Myocyte (in vitro differentiated cells): ENCODE results near the gene SMOC1. TPM values are rescaled to one million over a fixed set of nuclear protein-coding genes. Genes with fewer than 3 reads are reported as not detected.

Experiments used
- DNase-seq: peaks from one replicate; pipeline ENCODE4 v3.0.0-alpha.2; 2012; ENCODE audit warnings: low read depth
- total RNA-seq: library from RNA; depleted of rRNA; stranded (reverse); fragments of >200 nt; gene quantifications from 2 replicates; pipeline ENCODE4 v1.2.3, GENCODE V29; 2014

The SMOC1 gene
- total RNA-seq, 1 donor from 2014 or later, result 1.4 TPM

DNA sequence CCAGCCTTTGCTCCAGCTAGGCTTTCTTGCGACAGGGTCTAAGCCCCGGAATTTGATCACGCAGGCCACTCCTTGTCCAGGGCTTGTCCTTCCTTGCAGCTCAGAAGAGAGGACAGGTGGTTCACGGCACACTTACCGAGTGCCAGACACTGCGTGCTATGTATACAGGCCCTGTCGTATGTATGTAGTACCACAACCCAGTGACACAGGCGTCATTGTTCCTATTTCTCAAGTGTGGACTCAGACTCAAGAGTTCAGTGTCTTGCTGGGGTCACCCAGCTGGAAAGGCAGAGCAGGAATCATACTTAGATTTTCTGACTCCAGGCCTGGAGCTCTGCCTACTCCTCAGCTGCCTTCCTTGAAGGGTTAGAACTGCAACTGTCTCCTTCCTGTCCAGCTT, 153.9 kb downstream of the SMOC1 start:
- DNase-seq, result no peak

DNA sequence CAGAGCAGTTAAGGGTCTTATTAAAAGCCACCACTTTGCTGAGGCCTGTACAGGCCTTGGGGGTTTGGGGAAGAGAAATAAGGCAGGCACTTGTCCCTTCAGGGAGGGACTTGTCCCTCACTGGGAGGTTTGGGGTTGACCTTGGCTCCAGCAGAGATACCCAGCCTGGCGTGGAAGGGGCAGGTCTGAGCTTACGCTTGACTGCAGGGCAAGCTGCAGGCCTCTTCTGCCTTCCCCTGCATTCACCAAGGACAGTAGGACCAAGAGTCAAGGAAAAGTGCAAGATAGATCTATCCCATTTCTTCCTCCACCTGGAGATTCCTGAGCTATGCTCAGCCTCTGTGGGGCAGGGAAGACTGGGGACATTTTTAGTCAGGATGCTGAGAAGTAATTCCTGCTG, 154.3 kb downstream of the SMOC1 start:
- no peak for DNase-seq

DNA sequence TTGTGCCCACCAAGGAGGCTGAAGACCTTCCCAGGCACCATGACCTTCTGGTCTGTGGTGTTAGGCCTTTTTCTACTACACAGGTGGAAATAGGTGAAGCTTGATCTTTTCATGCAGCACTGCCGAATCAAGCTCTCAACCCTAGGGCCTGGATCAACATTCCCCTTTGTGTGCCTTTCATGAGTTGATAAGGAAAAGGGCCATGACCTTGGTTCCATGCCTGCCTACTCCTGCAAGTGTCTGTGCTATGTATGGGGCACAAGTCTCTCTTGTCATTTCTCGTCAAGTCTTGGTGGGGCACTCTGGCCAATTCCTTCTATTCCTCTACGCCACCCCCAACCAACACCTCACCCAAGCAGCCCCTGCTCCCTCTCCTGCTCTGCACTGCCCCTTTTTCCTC, 155.0 kb downstream of the SMOC1 start:
- DNase-seq, result no peak

DNA sequence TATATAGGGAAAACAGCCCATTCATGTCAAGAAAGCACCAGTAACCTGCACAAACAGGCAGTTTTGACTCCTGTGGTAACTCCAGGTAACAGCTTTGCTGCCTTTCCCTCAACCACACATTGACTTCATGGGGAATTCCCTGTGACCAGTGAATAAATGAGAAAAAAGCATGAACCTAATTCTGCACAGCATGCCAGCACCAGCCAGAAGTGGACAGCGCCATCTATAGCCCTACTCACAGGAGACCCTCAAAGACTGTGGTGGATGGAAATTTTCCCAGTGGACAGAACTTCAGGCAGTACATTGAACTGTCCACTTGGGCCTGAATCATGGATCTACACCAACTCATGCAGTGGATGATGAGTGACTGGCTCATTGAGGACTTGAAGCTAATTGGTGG, 157.4 kb downstream of the SMOC1 start:
- no peak for DNase-seq

DNA sequence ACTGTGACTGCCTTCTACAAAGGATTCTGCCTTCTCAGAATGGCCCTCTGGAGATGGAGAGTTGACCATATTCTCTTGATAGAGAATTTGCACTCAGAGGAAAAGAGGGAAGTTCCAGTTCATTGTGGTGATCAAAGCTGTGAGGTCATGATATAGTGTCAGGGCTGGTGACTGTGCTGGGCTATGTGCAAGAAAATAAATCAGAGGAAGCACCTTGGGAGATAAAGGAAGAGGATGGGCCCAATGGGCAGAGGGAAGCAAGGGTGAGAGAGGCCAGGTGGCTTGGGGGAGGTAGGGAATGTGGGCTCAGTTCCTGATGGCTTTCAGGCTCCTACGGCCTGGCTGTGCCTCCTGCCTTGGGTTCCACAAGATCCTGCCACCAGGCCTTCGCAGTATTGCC, 163.8 kb downstream of the SMOC1 start:
- DNase-seq, result no peak

DNA sequence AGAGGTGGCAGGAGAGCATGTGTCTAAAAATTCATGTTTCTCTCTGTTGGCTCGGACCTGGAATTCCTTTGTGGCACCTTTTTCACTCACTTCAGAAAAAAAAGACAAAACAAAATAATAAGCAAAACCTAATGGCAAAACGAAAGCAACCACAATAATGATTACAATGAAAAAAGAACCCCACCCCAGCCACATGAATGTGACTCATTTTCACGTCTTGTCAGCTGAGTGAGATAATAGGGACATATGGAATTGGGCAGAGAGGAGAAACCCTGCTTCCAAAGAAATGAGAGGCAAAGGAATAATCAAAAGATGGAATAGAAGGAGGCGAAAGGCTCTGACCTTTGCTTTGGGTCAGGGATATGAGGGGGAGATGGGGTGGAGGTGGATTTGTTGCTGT, 166.1 kb downstream of the SMOC1 start:
- no peak for DNase-seq

DNA sequence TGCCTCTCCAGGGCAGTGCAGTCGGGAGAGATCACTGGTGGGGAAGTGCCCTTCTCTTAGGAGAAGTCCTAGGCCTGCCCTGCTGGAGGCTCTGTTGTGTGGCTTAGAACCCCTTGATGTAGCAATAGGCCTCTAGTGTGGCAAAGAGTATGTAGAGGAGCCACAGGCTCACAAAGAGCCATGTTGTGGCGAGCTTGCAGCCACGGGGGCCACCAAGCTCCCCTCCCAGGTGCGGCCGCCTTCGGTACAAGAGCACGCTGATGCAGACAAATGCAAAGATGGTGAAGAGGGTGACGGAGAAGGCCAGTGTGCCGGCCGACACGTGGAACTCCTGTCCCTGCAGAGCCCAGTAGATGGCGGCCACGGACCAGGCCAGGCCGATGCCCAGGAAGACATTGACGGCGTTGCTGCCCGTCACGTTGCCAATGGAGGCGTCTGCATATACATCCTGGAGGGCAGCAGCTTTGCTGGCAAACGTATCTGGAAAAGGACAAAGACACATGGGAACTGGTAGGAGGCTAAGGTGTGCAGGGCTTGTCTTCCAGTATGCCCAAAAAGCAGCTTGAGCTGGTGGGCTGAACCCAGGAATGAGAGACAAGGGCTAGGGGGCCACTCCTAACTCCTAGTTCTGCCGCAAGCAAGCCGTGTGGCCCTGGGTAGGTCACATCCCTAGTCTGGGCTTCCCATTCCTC, 166.8 kb downstream of the SMOC1 start:
- peak; percentile 40 for DNase-seq

DNA sequence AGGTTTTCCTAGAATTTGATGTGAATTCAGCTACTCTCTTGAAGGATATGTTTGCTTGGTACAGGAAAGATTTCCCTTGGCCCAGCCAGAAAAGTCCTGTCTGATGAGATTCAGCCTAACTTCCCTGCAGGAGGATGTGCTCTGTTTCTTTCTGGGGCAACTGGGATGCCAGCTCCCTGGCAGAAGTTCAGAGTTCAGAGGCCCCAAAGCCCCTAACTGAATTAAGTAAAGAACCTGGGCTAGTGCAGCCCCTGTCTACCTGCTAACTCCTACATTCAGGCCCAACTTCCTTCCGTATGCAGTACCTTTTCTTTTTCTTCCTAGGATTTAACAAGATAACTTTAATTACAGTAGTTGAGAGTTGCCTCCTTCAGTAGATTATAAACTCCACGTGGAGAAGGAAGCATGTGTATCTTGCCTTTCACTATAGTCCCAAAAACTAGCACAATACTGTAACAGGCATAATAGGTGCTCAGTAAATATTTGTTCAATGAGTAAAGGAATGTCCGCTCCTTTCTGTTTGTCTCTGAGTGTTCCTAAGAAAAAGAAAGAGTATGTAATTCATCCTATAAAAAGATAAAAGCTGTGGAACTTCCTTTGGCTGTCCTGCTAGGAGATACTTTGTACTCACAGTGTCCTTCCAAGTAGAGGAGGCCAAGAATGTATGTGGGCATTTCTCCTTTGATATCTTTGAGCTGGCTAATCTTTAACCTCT, 168.5 kb downstream of the SMOC1 start:
- no peak for DNase-seq

DNA sequence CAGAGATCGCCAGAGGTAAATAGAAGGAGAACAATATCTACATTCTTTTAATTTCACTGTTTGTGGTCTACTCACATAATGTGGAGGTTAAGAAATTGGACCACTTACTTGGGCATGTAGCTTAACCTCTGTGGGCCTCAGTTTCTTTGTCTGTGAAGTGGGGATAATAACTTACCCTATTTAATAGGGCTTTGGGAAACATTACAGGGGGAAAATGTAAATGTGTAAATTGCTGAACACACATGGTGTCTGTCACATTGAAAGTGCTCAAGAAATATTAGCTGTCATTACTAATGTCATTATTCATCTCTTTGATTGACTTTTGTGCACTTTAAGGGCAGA, 169.1 kb downstream of the SMOC1 start:
- DNase-seq, result no peak

DNA sequence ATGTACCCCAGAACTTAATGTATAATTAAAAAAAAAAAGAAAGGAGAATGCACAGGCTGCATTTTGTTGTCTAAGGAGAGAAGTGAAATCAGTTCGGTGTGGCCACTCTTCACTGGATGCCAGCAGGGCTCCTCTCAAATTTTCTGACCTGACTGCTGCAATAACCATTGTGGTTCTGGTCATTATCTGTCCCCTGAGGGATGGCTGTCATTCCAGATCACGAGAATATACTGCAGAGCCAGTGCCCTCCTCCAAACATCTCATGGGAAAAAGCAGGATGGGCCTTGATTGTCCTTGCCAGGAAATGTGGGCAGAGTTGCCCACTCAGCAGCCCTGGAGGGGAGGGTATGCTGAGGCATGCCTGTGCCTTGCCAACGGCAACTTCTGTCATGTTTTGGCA, 170.4 kb downstream of the SMOC1 start:
- DNase-seq, result no peak

DNA sequence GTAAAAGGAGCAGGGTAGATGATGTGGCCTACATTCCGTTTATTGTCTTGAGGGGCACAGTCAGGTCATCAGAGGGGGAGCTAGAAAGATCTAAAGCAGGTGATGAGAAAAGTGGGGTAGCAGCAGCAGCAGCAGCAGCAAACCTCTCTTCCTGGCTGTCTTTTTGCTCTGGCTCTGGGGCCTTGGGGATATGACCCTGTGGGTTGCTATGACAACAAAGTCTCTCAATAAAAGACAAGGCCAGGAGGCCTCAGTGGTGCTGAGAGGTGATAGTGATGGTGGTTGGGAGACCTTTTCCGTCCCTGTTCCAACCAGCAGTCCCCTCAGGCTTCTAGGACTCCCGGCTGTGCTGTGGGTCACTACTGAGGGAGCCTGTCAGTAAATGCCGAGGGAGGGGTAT, 170.9 kb downstream of the SMOC1 start:
- DNase-seq, result no peak

DNA sequence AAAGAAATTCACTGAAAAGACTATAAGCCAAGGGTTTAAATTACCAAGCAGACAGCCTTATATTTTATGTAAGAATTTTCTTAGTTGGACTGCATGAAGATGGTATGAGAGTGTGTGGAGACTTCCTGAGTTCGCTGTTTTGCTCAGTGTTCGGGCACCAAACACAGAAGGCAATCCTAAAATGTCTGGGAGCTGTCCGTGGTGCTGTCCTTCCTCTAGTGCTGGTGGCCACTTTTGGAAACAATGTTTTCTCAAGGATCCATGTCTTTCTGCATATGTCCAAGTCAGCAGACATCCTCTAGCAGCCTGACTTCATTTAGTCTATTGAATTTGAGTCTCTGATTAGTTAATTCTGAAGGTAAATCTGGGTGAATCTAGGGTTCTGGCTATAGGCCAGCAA, 173.8 kb downstream of the SMOC1 start:
- peak; percentile 67 for DNase-seq

DNA sequence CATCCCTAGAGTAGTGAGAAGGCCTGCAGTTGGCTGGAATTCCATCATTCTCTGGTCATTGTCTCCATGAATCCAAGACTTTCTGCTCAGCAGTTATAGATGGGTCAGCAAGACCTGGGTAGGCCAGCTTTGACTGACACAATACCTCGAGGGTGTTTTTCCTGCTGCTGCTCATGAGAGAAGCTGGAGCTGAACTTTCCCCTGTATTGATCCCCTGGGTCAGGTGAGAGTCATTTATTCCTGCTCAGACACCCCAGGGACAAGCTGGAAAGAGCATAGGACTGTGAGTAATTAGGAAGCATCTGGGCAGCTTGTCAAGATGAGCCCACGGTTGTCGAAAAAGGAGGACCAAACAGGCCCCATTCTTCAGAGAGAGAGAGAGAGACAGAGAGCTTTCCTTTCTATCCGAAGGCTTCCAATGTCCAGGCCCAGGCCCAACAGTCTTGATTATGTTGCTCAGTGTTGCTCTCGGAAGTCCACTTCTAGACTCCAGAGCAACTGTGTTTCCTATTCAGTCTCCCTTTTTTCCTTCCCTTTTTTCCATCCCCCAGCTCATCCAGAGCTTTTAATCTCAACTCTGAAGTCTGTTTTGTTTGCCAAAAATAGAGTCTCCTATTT, 178.4 kb downstream of the SMOC1 start:
- no peak for DNase-seq

DNA sequence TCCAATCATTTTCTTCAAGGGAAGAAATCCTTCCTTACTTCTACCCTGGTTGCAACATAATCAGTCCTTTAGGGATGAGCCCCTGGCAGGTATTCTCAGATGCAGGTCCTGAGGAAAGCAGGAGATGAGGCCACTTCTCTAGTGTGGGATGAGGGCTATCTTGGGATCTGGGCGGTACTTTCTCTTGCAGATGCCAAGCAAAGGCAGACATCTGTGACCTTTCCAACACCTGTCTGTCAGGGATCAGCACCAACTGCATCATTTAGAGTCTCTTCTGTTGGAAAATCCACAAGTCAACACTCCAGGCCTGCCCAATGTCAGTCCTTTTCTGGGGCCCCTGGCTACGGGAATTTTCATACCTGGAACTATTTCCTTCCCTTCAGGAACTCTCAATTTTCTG, 180.3 kb downstream of the SMOC1 start:
- DNase-seq, result no peak

DNA sequence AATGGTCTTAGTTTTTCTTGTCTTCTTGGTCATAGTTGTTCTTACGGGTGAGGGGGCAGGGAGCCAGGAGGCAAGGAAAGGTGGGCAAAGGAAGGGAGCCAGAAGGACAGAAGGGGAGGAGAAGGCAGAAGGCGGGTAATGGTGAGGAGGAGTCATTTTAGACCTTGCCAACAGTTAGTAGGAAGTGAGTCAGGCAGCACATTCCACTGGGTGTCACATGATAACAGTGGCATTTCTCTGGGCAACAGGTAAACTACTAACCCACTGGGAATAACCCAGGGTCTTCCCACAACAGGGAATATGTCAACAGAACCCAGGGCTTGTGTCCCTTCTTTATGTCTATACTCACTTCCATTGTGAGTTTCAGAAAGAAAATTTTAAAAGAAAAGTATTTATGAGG, 181.9 kb downstream of the SMOC1 start:
- no peak for DNase-seq

DNA sequence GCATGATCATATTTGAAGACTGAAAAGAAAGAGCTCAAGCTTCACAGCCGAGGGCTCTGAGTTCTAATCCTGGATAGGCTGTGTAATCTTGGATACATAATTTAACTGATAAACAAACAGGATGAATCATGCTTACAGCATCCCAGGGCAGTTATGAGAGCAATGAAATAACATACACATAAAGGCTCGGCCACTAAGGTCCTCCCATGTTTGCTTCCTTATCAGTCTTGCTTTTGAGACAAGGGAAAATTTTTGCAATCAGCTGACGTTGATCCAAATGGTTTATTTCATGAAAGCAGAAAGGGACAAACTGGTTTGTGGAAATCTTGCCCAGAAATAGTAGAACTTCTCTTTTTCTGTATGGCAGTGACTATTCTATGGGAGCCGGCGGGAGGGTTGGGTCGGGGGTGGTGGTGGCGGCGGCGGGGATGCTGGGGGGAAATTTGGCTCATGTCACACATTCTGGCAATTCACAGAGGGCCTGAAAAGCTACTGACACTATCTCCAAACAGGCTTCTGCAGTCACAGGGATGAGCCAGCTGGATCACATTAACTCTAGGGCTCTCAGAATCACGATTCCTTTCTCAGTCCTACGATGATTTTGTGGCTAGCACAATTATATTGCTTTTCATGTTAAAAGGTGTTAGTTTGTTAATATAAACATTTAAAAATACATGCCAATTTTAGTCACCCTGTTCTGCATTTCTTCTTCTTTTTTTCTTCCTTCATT, 185.1 kb downstream of the SMOC1 start:
- no peak for DNase-seq

DNA sequence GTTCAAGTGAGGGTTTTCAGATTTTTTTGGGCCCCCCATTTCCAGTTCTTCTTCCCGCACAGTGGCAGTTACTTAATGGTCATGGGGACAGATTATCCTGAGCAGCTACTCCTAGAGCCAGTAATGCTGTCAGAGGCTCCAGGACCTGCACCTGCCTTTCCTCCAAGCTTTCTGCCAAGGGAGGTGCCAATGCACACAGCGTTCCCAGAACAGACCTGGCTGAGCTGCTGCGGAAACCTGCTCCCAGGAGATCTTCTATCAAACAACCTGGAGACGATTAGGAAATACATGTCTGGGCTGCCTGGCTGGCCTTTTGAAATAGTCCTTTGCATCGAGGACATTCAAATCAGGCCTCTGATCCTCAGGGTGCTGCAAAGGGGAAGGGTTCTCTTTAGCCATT, 188.6 kb downstream of the SMOC1 start:
- DNase-seq, result no peak

DNA sequence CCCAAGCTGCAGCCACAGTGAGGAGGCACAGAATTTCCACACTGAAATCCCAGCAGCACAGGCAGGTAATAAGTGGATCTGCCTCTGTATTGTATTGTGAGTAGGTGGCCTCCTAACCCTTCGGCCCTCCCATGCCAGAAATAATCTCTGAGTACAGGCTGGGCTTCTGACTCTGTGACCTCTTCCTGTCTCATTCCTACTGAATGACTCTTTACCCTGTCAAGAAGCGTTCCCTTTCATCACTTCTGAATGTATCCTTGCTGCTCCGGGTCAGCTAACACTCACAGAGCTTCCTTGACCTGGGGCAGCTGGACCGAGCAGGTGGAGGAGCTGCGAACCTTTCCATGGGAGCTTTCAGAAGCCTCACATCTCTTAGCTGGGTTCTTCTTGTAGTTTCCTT, 190.0 kb downstream of the SMOC1 start:
- DNase-seq, result peak; percentile 32

DNA sequence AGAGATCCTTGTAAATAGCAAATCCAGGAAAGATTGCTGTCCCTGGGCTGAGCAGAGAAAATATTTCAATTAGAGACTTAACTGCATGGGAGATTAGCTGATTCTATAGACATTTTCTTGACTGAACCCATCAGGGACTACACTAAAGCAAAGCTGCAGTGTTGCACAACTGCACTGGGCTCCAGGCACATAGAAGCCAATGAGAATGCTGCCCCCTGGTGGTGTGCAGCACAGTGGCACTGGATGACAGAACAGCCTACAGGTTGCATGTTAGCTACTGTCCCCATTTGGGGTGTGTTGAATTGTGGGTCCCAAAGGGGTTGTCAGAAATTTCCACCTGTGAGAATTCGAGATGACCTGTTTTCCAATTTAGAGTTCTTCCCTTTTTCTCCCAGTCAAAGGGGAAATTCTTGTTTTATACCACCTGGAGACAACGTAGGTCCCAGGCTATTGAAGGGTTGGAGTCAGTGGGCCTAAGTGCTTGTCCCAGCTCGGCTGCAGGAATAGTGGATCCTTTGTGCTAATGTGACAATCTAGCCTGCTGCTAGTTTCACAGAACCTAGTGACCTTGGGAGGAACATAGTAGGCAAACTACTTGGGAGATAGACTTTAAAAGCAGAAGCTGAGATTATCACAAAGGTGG, 194.8 kb downstream of the SMOC1 start:
- DNase-seq, result peak; percentile 46

DNA sequence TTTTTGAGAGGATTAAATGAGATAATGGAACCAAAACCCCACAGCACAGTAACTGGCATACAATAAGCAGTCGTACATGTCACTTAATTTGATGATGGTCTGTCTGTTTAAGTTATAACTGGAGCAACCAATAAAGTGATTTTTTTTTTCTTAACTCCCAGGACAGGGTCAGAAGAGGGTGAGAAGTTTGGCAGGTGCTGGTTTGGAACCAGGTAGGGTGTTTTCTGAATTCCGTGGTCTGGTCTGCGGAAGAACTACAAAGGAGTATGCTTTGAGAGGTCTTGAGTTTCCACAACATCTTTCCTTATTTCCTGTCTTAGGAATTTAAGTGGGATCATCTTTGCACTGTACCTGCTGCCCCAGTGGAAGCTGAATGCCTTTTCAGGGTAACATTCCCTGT, 197.8 kb downstream of the SMOC1 start:
- DNase-seq, result no peak

DNA sequence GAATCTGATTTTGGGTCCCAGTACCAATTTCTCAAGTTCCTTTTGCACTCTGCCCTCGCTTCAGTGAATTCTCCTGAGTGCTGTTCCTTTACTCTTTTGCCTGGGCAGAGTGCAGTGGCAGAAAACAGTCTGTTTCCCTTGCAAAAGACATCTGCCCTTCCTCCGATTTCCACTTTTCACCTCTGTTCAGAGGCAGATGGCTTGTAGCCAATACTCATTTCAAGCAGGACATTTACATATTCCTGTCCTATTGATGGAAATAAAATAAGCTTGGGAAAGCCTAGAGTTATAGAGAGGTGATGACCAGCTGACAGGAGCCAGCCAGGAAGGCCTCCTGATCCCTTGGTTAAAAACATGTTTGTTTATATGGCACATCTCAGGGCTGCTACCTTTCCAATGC, 198.5 kb downstream of the SMOC1 start:
- DNase-seq, result no peak

DNA sequence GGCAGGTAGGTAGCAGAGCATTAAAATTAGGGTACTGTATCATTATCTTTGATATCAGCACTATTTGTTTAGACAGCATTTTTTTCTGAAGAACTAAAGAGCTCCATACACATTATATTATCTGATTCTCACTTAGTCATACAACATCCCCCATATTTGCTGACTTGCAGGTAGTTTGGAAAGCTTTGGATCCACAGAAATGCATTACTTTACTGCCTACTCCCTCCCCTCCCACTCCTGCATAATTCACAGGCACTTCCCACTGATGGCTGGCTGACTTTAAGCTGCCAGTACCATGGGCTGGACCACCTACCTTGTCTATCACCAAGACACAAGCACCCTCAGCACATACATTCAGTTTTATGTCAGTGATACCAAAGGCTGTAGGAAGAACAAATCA, 199.1 kb downstream of the SMOC1 start:
- DNase-seq, result no peak
